Keratinocyte (primary cell): ENCODE data around the gene SDR9C7. TPM values are rescaled to one million over a fixed set of nuclear protein-coding genes. Genes with fewer than 3 reads are reported as not detected.

Source experiments
- DNase-seq: peaks from one replicate; pipeline ENCODE4 v3.0.0-alpha.2; 2011; ENCODE audit warnings: low read depth, missing footprints, low spot score
- FAIRE-seq: peaks from 2 replicates; lab custom pipeline; 2011; peaks lifted over from hg19 to GRCh38; lab: Jason Lieb, UNC
- H2AFZ ChIP-seq: 2 replicates; pipeline ENCODE4 v1.6.0; 2012; ENCODE audit warnings: low read length, control low read depth, inconsistent platforms; ENCODE audit not compliant: control insufficient read depth
- H3K27ac ChIP-seq: 2 replicates; pipeline ENCODE4 v1.5.1; 2011; ENCODE audit warnings: low read length; ENCODE audit not compliant: control insufficient read depth, insufficient read depth
- H3K27me3 ChIP-seq: 3 replicates; pipeline ENCODE4 v1.6.0; 2011; ENCODE audit warnings: low read length; ENCODE audit not compliant: control insufficient read depth, insufficient read depth; ENCODE audit errors: extremely low read depth
- H3K36me3 ChIP-seq, 2 experiments: 2 replicates in 1 of 2; 3 replicates in 1 of 2; pipeline ENCODE4 v1.5.1; 2011; ENCODE audit warnings: low read length in 2 of 2, mild to moderate bottlenecking in 1 of 2; ENCODE audit not compliant: control insufficient read depth in 2 of 2, insufficient read depth in 2 of 2; ENCODE audit errors: extremely low read depth in 1 of 2
- H3K4me1 ChIP-seq: 3 replicates; pipeline ENCODE4 v1.5.1; 2011; ENCODE audit warnings: low read length; ENCODE audit not compliant: control insufficient read depth, insufficient read depth; ENCODE audit errors: extremely low read depth
- H3K4me2 ChIP-seq: 3 replicates; pipeline ENCODE4 v1.6.0; 2011; ENCODE audit warnings: low read depth, low read length; ENCODE audit not compliant: control insufficient read depth, insufficient read depth; ENCODE audit errors: extremely low read depth
- H3K4me3 ChIP-seq, 3 experiments: fragments of 200-600 bp in 1 of 3; sonication (generic) in 1 of 3; 2 replicates in 2 of 3; 3 replicates in 1 of 3; pipeline ENCODE4 v1.5.1; 2011 to 2016; ENCODE audit warnings: low read length in 3 of 3, mild to moderate bottlenecking in 3 of 3, control low read depth in 2 of 3, inconsistent platforms in 1 of 3, low read depth in 1 of 3, mixed read lengths in 1 of 3, mixed run types in 1 of 3, moderate library complexity in 1 of 3; ENCODE audit not compliant: control insufficient read depth in 2 of 3, insufficient read depth in 2 of 3; ENCODE audit errors: extremely low read depth in 1 of 3
- H3K79me2 ChIP-seq: 2 replicates; pipeline ENCODE4 v1.6.0; 2012; ENCODE audit warnings: low read length; ENCODE audit not compliant: control insufficient read depth, insufficient read depth
- H3K9ac ChIP-seq: 3 replicates; pipeline ENCODE4 v1.6.0; 2011; ENCODE audit warnings: low read length; ENCODE audit not compliant: control insufficient read depth, insufficient read depth; ENCODE audit errors: extremely low read depth
- H3K9me1 ChIP-seq: 3 replicates; pipeline ENCODE4 v1.6.0; 2011; ENCODE audit warnings: low read length; ENCODE audit not compliant: control insufficient read depth, insufficient read depth; ENCODE audit errors: extremely low read depth
- H3K9me3 ChIP-seq: 2 replicates; pipeline ENCODE4 v1.5.1; 2012; ENCODE audit warnings: low read depth, low read length; ENCODE audit not compliant: control insufficient read depth
- H4K20me1 ChIP-seq: 3 replicates; pipeline ENCODE4 v1.6.0; 2011; ENCODE audit warnings: low read length; ENCODE audit not compliant: control insufficient read depth, insufficient read depth; ENCODE audit errors: extremely low read depth
- CTCF ChIP-seq, 3 experiments: IDR thresholded peaks in 1 of 3; conservative IDR thresholded peaks in 1 of 3; optimal IDR thresholded peaks in 1 of 3; 2 replicates in 2 of 3; 3 replicates in 1 of 3; pipeline versions ENCODE3 to v1.5.1; 2011; ENCODE audit warnings: low read length in 3 of 3, mild to moderate bottlenecking in 3 of 3, moderate library complexity in 2 of 3, control low read depth in 1 of 3, inconsistent platforms in 1 of 3; ENCODE audit not compliant: insufficient read depth in 2 of 3; ENCODE audit errors: extremely low read depth in 1 of 3
- EZH2 ChIP-seq: IDR thresholded peaks from one replicate; pipeline ENCODE4 v1.6.1; 2012; ENCODE audit warnings: inconsistent platforms, mild to moderate bottlenecking, low read length, moderate library complexity
- dilution Hi-C: fragments of 300-500 bp; cut with MboI; formaldehyde crosslinking; loops from one replicate; pipeline ENCODE4 v1.7.0; 2020; ENCODE audit warnings: low sequenced_read_pairs; ENCODE audit not compliant: extremely low pct_ligation_motif_present
- polyA plus RNA-seq, 5 experiments: library from polyadenylated mRNA; depleted of rRNA in 3 of 5; stranded (reverse) in 3 of 5; stranded (forward) in 1 of 5; unstranded in 1 of 5; fragments of >200 nt; gene quantifications; 1 replicate in 1 of 5; 2 replicates in 3 of 5; 3 replicates in 1 of 5; pipeline versions ENCODE4 v1.2.1 to v1.2.3, GENCODE V29; 2011 to 2012; ENCODE audit warnings: missing spikeins in 2 of 5, low read depth in 1 of 5, low replicate concordance in 1 of 5

The SDR9C7 gene
- polyA plus RNA-seq, 1 donor (not counting 4 experiments of a cell fraction or from before 2014, with no cell fraction given): 1.3 TPM

- Histone ChIP-seq H3K79me2 (no peaks in the 10 kb centered on the region), H3K9ac (no peak overlapping the region), H3K27me3 (no peaks in the 10 kb centered on the region), H3K4me3 (no peak overlapping the region), H3K36me3 (no peaks in the 10 kb centered on the region), H3K27ac (no peak overlapping the region), H3K9me1 (no peaks in the 10 kb centered on the region), H3K9me3 (no peaks in the 10 kb centered on the region), H3K4me1 (no peaks in the 10 kb centered on the region), H2AFZ (no peak overlapping the region), H3K4me2 (no peak overlapping the region), H4K20me1 (no peaks in the 10 kb centered on the region)
- DNase-seq: no peak
- FAIRE-seq: no peak
- no peak for TF ChIP-seq CTCF (optimal IDR thresholded peaks at IDR 0.05 in 1 of 3, IDR thresholded peaks at IDR 0.05 in 1 of 3, conservative IDR thresholded peaks at IDR 0.05 in 1 of 3; ENCODE audit: extremely low read depth in 1 of 3, insufficient read depth in 2 of 3, low read length in 3 of 3)
- TF ChIP-seq EZH2: no peak
- dilution Hi-C loops: no loop called here
Measured at GRCh38 chr12:56916296-56916995, 17.8 kb downstream of the SDR9C7 start.

DNA sequence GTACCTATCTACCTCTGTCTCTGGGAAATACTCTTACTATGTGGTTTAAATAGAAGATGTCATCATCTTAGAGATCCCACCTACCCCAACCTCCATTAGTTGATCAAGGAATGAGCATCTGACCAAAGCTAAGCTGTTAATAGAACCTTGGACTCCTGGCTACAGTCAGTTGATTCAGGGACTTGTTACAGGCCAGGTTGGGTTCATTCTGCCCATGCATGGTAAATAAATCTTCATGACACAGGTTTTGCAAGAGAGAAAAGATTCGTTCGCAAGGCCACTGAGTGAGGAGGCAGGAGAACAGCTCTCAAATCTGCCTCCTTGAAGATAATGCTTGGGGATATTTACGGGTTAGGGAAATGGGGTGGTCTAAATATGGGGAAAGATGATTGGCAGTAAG, 19.5 kb downstream of the SDR9C7 start:
- Histone ChIP-seq H3K4me3 (no peak overlapping the region), H3K27ac (no peak overlapping the region), H3K9ac (no peak overlapping the region), H3K9me1 (no peaks in the 10 kb centered on the region), H4K20me1 (no peaks in the 10 kb centered on the region), H3K79me2 (no peaks in the 10 kb centered on the region), H3K9me3 (no peaks in the 10 kb centered on the region), H3K36me3 (no peaks in the 10 kb centered on the region), H3K4me1 (no peaks in the 10 kb centered on the region), H3K4me2 (no peak overlapping the region), H2AFZ (no peak overlapping the region), H3K27me3 (no peaks in the 10 kb centered on the region)
- no peak for DNase-seq
- dilution Hi-C loops: no loop called here
- TF ChIP-seq CTCF (optimal IDR thresholded peaks at IDR 0.05 in 1 of 3, IDR thresholded peaks at IDR 0.05 in 1 of 3, conservative IDR thresholded peaks at IDR 0.05 in 1 of 3; ENCODE audit: extremely low read depth in 1 of 3, insufficient read depth in 2 of 3, low read length in 3 of 3) (no peak), EZH2 (no peak)
- FAIRE-seq: no peak
